CD4-positive, alpha-beta memory T cell (primary cell): ENCODE data around the gene QRICH2. TPM values are rescaled to one million over a fixed set of nuclear protein-coding genes. Genes with fewer than 3 reads are reported as not detected.
"Not testable (repeated sequence)": the region's sequence is repeated elsewhere in the genome, so short reads cannot be mapped to it uniquely, and the experiment has no call there.

Source experiments
- CTCF ChIA-PET: fragments of 350-600 bp; sonication (Branson Sonifier 250); formaldehyde crosslinking; loops from one replicate; lab custom pipeline; 2021; ENCODE audit warnings: inconsistent platforms; ENCODE audit not compliant: partially characterized antibody; lab: Charles Lee
- POLR2A ChIA-PET: fragments of 350-600 bp; sonication (Branson Sonifier 250); formaldehyde crosslinking; loops from one replicate; lab custom pipeline; 2021; ENCODE audit not compliant: partially characterized antibody; lab: Charles Lee
- DNase-seq, 5 donors: peaks; one replicate each; pipeline versions ENCODE4 v3.0.0 to v3.0.0-alpha.2; 2020 to 2022; ENCODE audit warnings: mixed read lengths in 1 of 5
- H3K27ac ChIP-seq: one replicate; pipeline ENCODE4 v1.7.0; 2013; ENCODE audit warnings: low read depth, low read length
- H3K27me3 ChIP-seq: 2 replicates; pipeline ENCODE4 v1.7.0; 2013; ENCODE audit warnings: mild to moderate bottlenecking, low read length, moderate library complexity; ENCODE audit not compliant: insufficient read depth
- H3K36me3 ChIP-seq: 2 replicates; pipeline ENCODE4 v1.7.0; 2013; ENCODE audit warnings: mild to moderate bottlenecking, low read length, moderate library complexity; ENCODE audit not compliant: insufficient read depth
- H3K4me1 ChIP-seq: 2 replicates; pipeline ENCODE4 v1.7.0; 2013; ENCODE audit warnings: mild to moderate bottlenecking, low read length, moderate library complexity; ENCODE audit not compliant: insufficient read depth
- H3K4me3 ChIP-seq, 2 donors: one replicate each; pipeline ENCODE4 v1.7.0; 2013; ENCODE audit warnings: low read length in 2 of 2, mild to moderate bottlenecking in 1 of 2
- H3K9me3 ChIP-seq, 2 donors: one replicate each; pipeline ENCODE4 v1.7.0; 2013; ENCODE audit warnings: low read length in 2 of 2, control low read depth in 1 of 2; ENCODE audit not compliant: control insufficient read depth in 1 of 2
- H3K27ac Mint-ChIP-seq, 7 donors: one replicate each; pipeline ENCODE4 v1.8.0; 2020 to 2021; ENCODE audit warnings: mixed read lengths in 7 of 7, mild to moderate bottlenecking in 6 of 7, inconsistent platforms in 3 of 7, moderate library complexity in 3 of 7
- H3K27me3 Mint-ChIP-seq, 2 donors: one replicate each; pipeline ENCODE4 v1.8.0; 2020 to 2021; ENCODE audit warnings: mixed read lengths in 2 of 2
- H3K36me3 Mint-ChIP-seq, 2 donors: one replicate each; pipeline ENCODE4 v1.8.0; 2020 to 2021; ENCODE audit warnings: mixed read lengths in 2 of 2, inconsistent platforms in 1 of 2, mild to moderate bottlenecking in 1 of 2
- H3K4me1 Mint-ChIP-seq, 4 donors: one replicate each; pipeline ENCODE4 v1.8.0; 2020 to 2021; ENCODE audit warnings: mixed read lengths in 4 of 4, mild to moderate bottlenecking in 1 of 4
- H3K4me3 Mint-ChIP-seq, 8 donors: one replicate each; pipeline ENCODE4 v1.8.0; 2020 to 2021; ENCODE audit warnings: mixed read lengths in 8 of 8, mild to moderate bottlenecking in 7 of 8, moderate library complexity in 6 of 8, inconsistent platforms in 3 of 8
- H3K9me3 Mint-ChIP-seq, 8 donors: one replicate each; pipeline ENCODE4 v1.8.0; 2020 to 2021; ENCODE audit warnings: mixed read lengths in 8 of 8, mild to moderate bottlenecking in 5 of 8, inconsistent platforms in 3 of 8, moderate library complexity in 1 of 8
- intact Hi-C: fragments of 100-400 bp; cut with micrococcal nuclease; formaldehyde crosslinking; loops from one replicate; pipeline ENCODE4 v1.15.1; 2023
- polyA plus RNA-seq, 2 donors: library from polyadenylated mRNA; unstranded; fragments of 300-500 nt; fragmentation: Illumina TruSeq; gene quantifications; one replicate each; pipeline ENCODE4 v1.2.3, GENCODE V29; 2021
- total RNA-seq, 2 experiments: library from RNA; stranded (reverse); gene quantifications; one replicate each; pipeline ENCODE4 v1.2.3, GENCODE V29; 2021

Gene QRICH2
- total and polyA plus RNA-seq, 4 experiments from 2014 or later: 0.21 to 5.5 (median 2.9) TPM

DNA sequence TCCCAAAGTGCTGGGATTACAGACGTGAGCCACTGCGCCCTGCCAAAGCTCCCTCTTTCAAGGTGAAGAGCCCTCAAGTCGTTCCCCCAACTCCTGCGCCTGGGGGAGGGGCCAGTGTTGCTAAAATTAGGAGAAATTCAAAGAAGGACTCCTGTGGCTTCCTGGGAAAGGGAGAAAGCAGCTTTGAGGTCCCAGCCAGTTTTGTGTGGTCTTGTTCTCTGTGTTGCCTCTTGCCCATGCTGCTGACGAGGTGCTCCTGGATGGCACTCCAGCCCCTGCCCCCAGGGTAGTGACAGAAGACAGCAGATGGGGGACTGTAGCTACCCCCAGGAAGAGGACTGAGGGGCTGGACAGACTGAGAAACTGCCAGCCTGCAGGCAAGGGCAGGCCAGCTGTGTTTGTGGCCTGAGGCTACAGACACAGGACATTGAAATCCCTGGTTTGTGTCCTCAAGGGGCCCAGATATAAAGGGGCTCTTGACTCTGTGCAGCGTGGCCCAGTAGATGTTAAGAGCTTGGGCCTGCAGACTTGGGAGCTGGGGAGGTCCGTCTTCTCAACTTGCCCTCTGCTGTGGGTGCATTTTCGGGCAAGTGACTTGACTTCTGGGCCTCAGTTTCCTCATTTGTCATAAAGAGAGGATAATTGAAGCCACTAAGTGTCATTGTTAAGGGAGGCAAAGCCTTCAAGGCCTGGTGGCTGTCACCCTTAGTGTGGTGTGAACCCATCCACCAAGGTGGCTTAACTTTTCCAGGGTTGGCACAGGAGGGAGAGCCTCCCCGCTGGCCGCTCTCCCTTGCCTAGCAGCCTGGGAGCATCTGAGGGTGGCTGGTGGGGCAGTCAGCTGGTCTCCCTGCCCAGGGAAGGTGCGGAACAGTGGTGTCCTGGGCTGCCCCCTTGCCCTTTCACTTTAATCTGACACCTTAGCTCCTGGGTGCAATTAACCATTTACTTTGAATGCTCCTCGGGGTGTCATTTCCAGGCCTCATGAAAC lies 38.8 kb downstream of the QRICH2 start:
- Mint-ChIP-seq H3K4me1 (peaks cover 23 to 72% (median 51%) of the 10 kb centered on the region in 4 donors), H3K4me3 (peak overlapping the region; percentile 46 to 96 (median 92)), H3K27ac (peak overlapping the region; percentile 87 to 98 (median 96)), H3K9me3 (peaks cover 0 to 1% (median 0%) of the 10 kb centered on the region in 8 donors), H3K27me3 (no peaks in the 10 kb centered on the region), H3K36me3 (peaks cover 13 to 39% of the 10 kb centered on the region in 2 donors)
- Histone ChIP-seq H3K9me3 (no peaks in the 10 kb centered on the region), H3K36me3 (peaks cover 24% of the 10 kb centered on the region), H3K4me1 (peaks cover 77% of the 10 kb centered on the region), H3K4me3 (no peak overlapping the region), H3K27me3 (no peaks in the 10 kb centered on the region), H3K27ac (peak overlapping the region; percentile 82)
- ChIA-PET POLR2A (interaction anchor here (1.0 to 18.5 kb wide), 13 partner anchors 11 to 289 kb away, joined by 3 to 620 read pairs (median 26); partner anchors contain the start of genes EXOC7, FOXJ1 and RNF157), CTCF (interaction anchor here (1.2 to 6.3 kb wide), 10 partner anchors 10 to 146 kb away, joined by 3 to 47 read pairs (median 5); no protein-coding TSS in a partner anchor)
- DNase-seq: peak in 1 of 5 donors; percentile 22
- intact Hi-C loops: loop anchor here (5.0 to 10.0 kb wide), 2 partner anchors 37 to 364 kb away; partner anchors contain the start of gene MRPL38

DNA sequence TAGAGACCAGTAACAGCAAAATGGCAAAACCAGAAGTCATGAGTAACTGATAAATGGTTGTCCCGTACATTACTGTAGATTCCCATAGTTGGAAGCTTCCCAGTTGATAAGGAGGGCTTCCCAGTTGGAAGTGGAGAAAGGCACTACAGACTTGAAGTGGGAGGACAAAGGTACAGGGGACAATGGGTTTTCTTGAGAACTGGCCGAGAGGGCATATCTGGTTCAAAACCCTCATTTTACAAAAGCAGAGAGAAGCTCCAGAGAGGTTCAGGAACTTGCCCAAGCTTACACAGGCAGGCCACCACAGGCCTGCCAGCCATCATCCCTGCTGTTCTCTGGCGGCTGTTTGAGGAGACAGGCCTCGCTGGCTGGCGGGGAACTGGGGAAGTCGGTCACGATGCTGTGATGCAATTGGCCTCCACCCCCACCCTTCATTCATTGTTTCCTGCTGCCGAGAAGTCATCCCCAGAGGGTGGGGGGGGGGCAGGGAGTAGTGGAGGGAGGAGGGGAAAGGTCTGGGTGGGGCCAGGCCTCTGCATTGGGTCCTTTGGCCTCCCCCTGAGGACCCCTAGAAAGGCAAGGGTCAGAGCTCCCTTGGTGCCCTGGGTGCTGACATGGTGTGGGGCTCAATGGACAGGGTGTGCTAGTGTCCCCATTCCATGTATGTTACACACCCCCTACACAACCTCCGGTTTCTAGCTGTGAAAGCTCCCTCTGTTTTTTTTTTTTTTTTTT lies 39.9 kb downstream of the QRICH2 start:
- peak overlapping the region; percentile 92 to 96 (median 93) for H3K4me3 Mint-ChIP-seq
- peaks cover 13 to 39% of the 10 kb centered on the region in 2 donors for H3K36me3 Mint-ChIP-seq
- CTCF ChIA-PET: interaction anchor here (0.7 to 6.3 kb wide), 15 partner anchors 10 to 357 kb away, joined by 3 to 47 read pairs (median 5); no protein-coding TSS in a partner anchor

DNA sequence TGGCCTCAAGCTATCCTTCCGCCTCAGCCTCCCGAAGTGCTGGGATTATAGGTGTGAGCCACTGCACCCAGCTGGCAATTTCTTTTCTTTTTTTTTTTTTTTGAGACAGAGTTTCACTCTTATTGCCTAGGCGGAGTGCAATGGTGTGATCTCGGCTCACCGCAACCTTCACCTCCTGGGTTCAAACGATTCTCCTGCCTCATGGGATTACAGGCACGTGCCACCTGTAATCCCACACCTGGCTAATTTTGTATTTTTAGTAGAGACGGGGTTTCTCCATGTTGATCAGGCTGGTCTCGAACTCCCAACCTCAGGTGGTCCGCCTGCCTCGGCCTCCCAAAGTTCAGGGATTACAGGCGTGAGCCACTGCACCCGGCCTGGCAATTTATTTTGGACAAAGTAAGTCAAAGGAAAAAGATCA lies 40.5 kb downstream of the QRICH2 start:
- peaks cover 27 to 78% (median 53%) of the 10 kb centered on the region in 4 donors for H3K4me1 Mint-ChIP-seq
- H3K4me3 Mint-ChIP-seq: peak overlapping the region; percentile 92 to 96 (median 93)
- Histone ChIP-seq H3K36me3 (peaks cover 24% of the 10 kb centered on the region), H3K4me1 (peaks cover 75% of the 10 kb centered on the region), H3K27ac (peak overlapping the region; percentile 82), H3K4me3 (peak overlapping the region in 1 of 2 donors; percentile 94)
- H3K9me3 Mint-ChIP-seq, H3K9me3 ChIP-seq, H3K27me3 ChIP-seq, H3K27me3 Mint-ChIP-seq: not testable (repeated sequence)
- H3K36me3 Mint-ChIP-seq: peaks cover 13 to 39% of the 10 kb centered on the region in 2 donors
- peak overlapping the region; percentile 94 to 98 (median 96) for H3K27ac Mint-ChIP-seq
- peak in 1 of 5 donors; percentile 38 for DNase-seq
- CTCF ChIA-PET: interaction anchor here (1.0 to 6.3 kb wide), 12 partner anchors 11 to 158 kb away, joined by 3 to 47 read pairs (median 5); no protein-coding TSS in a partner anchor
- POLR2A ChIA-PET: interaction anchor here (0.6 to 18.5 kb wide), 15 partner anchors 7 to 454 kb away, joined by 3 to 620 read pairs (median 37); partner anchors contain the start of genes EXOC7, FOXJ1 and RNF157
- intact Hi-C loops: loop anchor here (5.0 to 10.0 kb wide), 2 partner anchors 35 to 363 kb away; partner anchors contain the start of gene MRPL38

More for the DNA sequence above, 39.9 kb downstream of the QRICH2 start:
- Histone ChIP-seq H3K27ac (peak overlapping the region; percentile 82), H3K36me3 (peaks cover 24% of the 10 kb centered on the region), H3K9me3 (no peaks in the 10 kb centered on the region), H3K4me1 (peaks cover 75% of the 10 kb centered on the region), H3K4me3 (peak overlapping the region in 1 of 2 donors; percentile 94), H3K27me3 (no peaks in the 10 kb centered on the region)
- H3K27ac Mint-ChIP-seq: peak overlapping the region; percentile 94 to 98 (median 96)
- intact Hi-C loops: loop anchor here (5.0 to 10.0 kb wide), 2 partner anchors 36 to 363 kb away; partner anchors contain the start of gene MRPL38
- H3K9me3 Mint-ChIP-seq: peaks cover 0 to 1% (median 0%) of the 10 kb centered on the region in 8 donors
- no peaks in the 10 kb centered on the region for H3K27me3 Mint-ChIP-seq
- POLR2A ChIA-PET: interaction anchor here (0.6 to 18.5 kb wide), 13 partner anchors 12 to 455 kb away, joined by 3 to 620 read pairs (median 37); partner anchors contain the start of genes FOXJ1 and RNF157
- peak; percentile 58 to 88 (median 68) for DNase-seq
- H3K4me1 Mint-ChIP-seq: peaks cover 27 to 78% (median 50%) of the 10 kb centered on the region in 4 donors

DNA sequence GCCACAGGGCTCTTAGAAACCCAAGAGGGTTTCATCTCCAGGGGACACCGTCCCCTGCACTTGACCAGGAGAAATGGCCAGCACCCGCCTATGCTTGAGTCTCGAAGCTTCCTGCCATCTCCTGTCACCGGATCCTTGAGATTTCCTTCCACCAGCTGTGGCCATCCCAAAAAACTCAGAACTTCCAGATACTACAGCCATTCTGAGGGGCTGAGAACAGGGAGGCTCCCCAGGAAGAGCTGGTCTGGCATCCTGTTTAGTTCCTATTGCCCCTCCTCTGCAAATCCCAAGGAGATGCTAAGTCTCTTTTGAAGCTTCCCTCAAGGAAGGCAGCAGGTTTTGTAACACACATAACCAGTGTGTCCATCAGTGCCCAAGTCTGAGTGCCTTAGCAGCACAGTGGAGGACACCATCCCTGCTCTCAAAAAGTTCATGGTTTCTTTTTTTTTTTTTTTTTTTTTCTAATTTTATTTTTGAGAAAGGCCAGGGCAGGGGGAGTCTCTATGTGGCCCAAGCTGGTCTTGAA lies 41.0 kb downstream of the QRICH2 start:
- Mint-ChIP-seq H3K36me3 (peaks cover 13 to 39% of the 10 kb centered on the region in 2 donors), H3K4me3 (peak overlapping the region; percentile 92 to 96 (median 93)), H3K27ac (peak overlapping the region; percentile 94 to 98 (median 96)), H3K27me3 (no peaks in the 10 kb centered on the region), H3K4me1 (peaks cover 30 to 76% (median 54%) of the 10 kb centered on the region in 4 donors), H3K9me3 (no peaks in the 10 kb centered on the region)
- H3K4me3 ChIP-seq: peak overlapping the region; percentile 94 to 100
- DNase-seq: peak in 1 of 5 donors; percentile 13
- H3K27me3 ChIP-seq: no peaks in the 10 kb centered on the region
- H3K9me3 ChIP-seq: no peaks in the 10 kb centered on the region
- ChIA-PET POLR2A (interaction anchor here (0.6 to 18.5 kb wide), 17 partner anchors 7 to 489 kb away, joined by 3 to 620 read pairs (median 18); partner anchors contain the start of genes EXOC7, FOXJ1 and RNF157), CTCF (interaction anchor here (0.8 to 6.3 kb wide), 12 partner anchors 11 to 157 kb away, joined by 3 to 47 read pairs (median 4); no protein-coding TSS in a partner anchor)
- H3K4me1 ChIP-seq: peaks cover 73% of the 10 kb centered on the region
- H3K27ac ChIP-seq: peak overlapping the region; percentile 82
- H3K36me3 ChIP-seq: peaks cover 24% of the 10 kb centered on the region
- intact Hi-C loops: loop anchor here (5.0 to 10.0 kb wide), 2 partner anchors 35 to 362 kb away; partner anchors contain the start of gene MRPL38

DNA sequence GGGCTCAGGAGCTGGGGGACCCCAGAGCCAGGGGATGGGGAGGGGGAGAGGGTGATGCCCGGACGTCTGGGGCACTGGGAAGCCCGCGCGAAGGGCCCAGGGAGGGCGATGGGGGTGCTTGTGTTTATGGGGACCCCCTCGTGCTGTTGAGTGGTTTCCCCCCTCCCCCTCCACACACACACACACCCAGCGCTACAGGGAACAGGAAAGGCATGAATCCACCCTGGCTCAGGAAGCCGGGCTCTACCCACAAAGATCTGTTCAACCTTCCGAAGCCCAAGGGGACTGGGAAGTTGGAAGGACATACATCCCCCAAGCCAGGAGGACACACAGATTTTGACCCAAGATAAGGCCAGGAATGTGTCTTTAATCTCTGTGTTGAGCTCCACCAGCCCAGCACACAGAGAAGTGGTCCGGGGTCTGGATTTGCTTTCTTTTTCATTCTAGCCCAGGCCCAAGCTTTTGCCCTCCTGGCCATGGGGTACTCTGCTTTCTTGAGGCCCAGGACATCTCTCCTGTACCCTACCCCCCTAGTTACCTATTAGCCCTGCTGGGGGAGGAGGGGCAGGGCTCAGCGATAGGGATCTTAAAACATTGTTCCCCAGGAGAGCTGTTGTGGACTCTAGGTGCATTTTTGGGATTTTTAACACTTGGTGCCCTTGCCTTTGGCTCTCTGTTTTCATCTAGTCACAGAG lies 41.7 kb downstream of the QRICH2 start:
- CTCF ChIA-PET: interaction anchor here (0.8 to 6.3 kb wide), 10 partner anchors 10 to 145 kb away, joined by 3 to 47 read pairs (median 5); no protein-coding TSS in a partner anchor

More for the DNA sequence above, 41.7 kb downstream of the QRICH2 start:
- Histone ChIP-seq H3K27ac (peak overlapping the region; percentile 82), H3K4me1 (peaks cover 65% of the 10 kb centered on the region), H3K36me3 (peaks cover 24% of the 10 kb centered on the region), H3K27me3 (no peaks in the 10 kb centered on the region), H3K9me3 (no peaks in the 10 kb centered on the region), H3K4me3 (peak overlapping the region; percentile 94 to 100)
- Mint-ChIP-seq H3K27ac (peak overlapping the region; percentile 90 to 98 (median 94)), H3K4me3 (peak overlapping the region; percentile 89 to 95 (median 92)), H3K9me3 (no peaks in the 10 kb centered on the region), H3K4me1 (peaks cover 34 to 77% (median 56%) of the 10 kb centered on the region in 4 donors), H3K36me3 (peaks cover 13 to 39% of the 10 kb centered on the region in 2 donors), H3K27me3 (no peaks in the 10 kb centered on the region)
- POLR2A ChIA-PET: interaction anchor here (0.6 to 18.5 kb wide), 18 partner anchors 8 to 489 kb away, joined by 3 to 620 read pairs (median 14); partner anchors contain the start of genes EXOC7, FOXJ1 and RNF157
- DNase-seq: peak in 1 of 5 donors; percentile 57
- intact Hi-C loops: loop anchor here (5.0 to 10.0 kb wide), 2 partner anchors 34 to 362 kb away; partner anchors contain the start of gene MRPL38
